ENCODE data around the gene ANO6. TPM values are rescaled to one million over a fixed set of nuclear protein-coding genes. Genes with fewer than 3 reads are reported as not detected.

The ANO6 gene
- total RNA-seq, 1 experiment from 2014 or later, result 46.8 TPM

DNA sequence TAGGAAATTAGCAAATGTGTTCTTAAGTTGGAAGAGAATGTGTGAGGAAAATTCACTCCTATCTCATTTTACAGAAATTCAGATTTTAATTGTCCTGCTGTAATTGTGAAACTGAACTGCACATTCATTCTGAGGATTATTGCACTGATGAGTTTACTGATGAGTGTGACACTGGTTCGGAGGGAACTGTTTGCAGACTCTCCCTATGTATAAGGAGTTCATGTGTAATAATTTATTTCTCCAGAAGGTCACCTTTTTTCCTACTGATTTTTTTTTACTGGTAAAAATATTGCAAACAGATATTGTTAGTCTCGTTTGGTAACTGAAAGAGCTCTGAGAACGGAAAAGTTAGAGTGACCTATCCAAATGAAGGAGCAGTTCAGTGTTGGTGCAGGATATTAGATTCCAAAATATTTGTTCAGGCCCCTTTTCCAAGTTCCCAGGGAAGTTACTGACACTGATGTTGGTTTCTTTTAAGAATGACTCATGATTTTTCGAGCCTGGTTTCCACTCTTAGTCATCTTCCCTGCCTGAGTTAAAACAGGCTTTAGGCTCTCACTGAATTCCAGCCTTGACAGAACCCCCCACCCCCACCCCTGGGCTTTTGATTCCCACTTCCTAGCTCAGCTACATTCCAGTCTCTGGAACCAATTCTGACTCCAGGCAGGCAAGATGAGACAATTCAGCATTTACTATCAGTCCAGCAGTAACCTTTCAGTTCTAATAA, 18.4 kb downstream of the ANO6 start:
- H3K9me3 Mint-ChIP-seq, result peaks cover 7% of the 10 kb centered on the region; the same call in 1 of the 2 replicates

More for the DNA sequence above, 18.4 kb downstream of the ANO6 start:
- Mint-ChIP-seq H3K27ac (peak overlapping the region; percentile 98), H3K36me3 (peaks cover 20% of the 10 kb centered on the region), H3K4me1 (peaks cover 73% of the 10 kb centered on the region), H3K4me3 (peak overlapping the region; percentile 51), H3K27me3 (ENCODE audit: low read depth) (no peaks in the 10 kb centered on the region)
- DNase-seq (ENCODE audit: low spot score) (no peak), ATAC-seq (peak; percentile 52)
- POLR2A ChIA-PET, result interaction anchor here (0.6 to 2.1 kb wide), 5 partner anchors 17 to 415 kb away, joined by 3 to 6 read pairs (median 4); no protein-coding TSS in a partner anchor
- TF ChIP-seq, protein P1, sequence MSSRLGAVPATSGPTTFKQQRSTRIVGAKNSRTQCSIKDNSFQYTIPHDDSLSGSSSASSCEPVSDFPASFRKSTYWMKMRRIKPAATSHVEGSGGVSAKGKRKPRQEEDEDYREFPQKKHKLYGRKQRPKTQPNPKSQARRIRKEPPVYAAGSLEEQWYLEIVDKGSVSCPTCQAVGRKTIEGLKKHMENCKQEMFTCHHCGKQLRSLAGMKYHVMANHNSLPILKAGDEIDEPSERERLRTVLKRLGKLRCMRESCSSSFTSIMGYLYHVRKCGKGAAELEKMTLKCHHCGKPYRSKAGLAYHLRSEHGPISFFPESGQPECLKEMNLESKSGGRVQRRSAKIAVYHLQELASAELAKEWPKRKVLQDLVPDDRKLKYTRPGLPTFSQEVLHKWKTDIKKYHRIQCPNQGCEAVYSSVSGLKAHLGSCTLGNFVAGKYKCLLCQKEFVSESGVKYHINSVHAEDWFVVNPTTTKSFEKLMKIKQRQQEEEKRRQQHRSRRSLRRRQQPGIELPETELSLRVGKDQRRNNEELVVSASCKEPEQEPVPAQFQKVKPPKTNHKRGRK (CRISPR knock-in tag; IDR thresholded peaks at IDR 0.05; ENCODE audit: borderline replicate concordance), result no peak
- no peak for TF ChIP-seq RELA (CRISPR knock-in tag; IDR thresholded peaks at IDR 0.05; ENCODE audit: borderline replicate concordance)
- TF ChIP-seq HMGA2 (CRISPR knock-in tag; IDR thresholded peaks at IDR 0.05), result no peak
- TF ChIP-seq, protein P2, sequence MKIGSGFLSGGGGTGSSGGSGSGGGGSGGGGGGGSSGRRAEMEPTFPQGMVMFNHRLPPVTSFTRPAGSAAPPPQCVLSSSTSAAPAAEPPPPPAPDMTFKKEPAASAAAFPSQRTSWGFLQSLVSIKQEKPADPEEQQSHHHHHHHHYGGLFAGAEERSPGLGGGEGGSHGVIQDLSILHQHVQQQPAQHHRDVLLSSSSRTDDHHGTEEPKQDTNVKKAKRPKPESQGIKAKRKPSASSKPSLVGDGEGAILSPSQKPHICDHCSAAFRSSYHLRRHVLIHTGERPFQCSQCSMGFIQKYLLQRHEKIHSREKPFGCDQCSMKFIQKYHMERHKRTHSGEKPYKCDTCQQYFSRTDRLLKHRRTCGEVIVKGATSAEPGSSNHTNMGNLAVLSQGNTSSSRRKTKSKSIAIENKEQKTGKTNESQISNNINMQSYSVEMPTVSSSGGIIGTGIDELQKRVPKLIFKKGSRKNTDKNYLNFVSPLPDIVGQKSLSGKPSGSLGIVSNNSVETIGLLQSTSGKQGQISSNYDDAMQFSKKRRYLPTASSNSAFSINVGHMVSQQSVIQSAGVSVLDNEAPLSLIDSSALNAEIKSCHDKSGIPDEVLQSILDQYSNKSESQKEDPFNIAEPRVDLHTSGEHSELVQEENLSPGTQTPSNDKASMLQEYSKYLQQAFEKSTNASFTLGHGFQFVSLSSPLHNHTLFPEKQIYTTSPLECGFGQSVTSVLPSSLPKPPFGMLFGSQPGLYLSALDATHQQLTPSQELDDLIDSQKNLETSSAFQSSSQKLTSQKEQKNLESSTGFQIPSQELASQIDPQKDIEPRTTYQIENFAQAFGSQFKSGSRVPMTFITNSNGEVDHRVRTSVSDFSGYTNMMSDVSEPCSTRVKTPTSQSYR (CRISPR knock-in tag; IDR thresholded peaks at IDR 0.05), result no peak
- TF ChIP-seq, protein P3, sequence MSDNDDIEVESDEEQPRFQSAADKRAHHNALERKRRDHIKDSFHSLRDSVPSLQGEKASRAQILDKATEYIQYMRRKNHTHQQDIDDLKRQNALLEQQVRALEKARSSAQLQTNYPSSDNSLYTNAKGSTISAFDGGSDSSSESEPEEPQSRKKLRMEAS (CRISPR knock-in tag; IDR thresholded peaks at IDR 0.05), result no peak
- TF ChIP-seq ATF3 (CRISPR knock-in tag; conservative IDR thresholded peaks at IDR 0.05), result no peak
- TF ChIP-seq JUN (CRISPR knock-in tag; IDR thresholded peaks at IDR 0.05), result no peak
- no peak for TF ChIP-seq NFE2L1 (CRISPR knock-in tag; IDR thresholded peaks at IDR 0.05)
- no peak for TF ChIP-seq ZNF317 (CRISPR knock-in tag; IDR thresholded peaks at IDR 0.05; ENCODE audit: borderline replicate concordance, low read depth)
- no peak for TF ChIP-seq JAZF1 (CRISPR knock-in tag; IDR thresholded peaks at IDR 0.05)
- no peak for TF ChIP-seq ZNF423 (CRISPR knock-in tag; IDR thresholded peaks at IDR 0.05)
- no peak for TF ChIP-seq TEAD1 (CRISPR knock-in tag; IDR thresholded peaks at IDR 0.05)
- no peak for TF ChIP-seq ARID4B (CRISPR knock-in tag; IDR thresholded peaks at IDR 0.05; ENCODE audit: borderline replicate concordance)
- TF ChIP-seq PRRX2 (CRISPR knock-in tag; IDR thresholded peaks at IDR 0.05), result no peak
- TF ChIP-seq FOXK1 (CRISPR knock-in tag; IDR thresholded peaks at IDR 0.05), result no peak
- no peak for TF ChIP-seq ZNF121 (CRISPR knock-in tag; IDR thresholded peaks at IDR 0.05)
- TF ChIP-seq, protein P4, sequence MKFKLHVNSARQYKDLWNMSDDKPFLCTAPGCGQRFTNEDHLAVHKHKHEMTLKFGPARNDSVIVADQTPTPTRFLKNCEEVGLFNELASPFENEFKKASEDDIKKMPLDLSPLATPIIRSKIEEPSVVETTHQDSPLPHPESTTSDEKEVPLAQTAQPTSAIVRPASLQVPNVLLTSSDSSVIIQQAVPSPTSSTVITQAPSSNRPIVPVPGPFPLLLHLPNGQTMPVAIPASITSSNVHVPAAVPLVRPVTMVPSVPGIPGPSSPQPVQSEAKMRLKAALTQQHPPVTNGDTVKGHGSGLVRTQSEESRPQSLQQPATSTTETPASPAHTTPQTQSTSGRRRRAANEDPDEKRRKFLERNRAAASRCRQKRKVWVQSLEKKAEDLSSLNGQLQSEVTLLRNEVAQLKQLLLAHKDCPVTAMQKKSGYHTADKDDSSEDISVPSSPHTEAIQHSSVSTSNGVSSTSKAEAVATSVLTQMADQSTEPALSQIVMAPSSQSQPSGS (CRISPR knock-in tag; IDR thresholded peaks at IDR 0.05; ENCODE audit: borderline replicate concordance, low read depth), result no peak
- no peak for TF ChIP-seq ZBTB21 (CRISPR knock-in tag; IDR thresholded peaks at IDR 0.05; ENCODE audit: borderline replicate concordance)
- CTCF ChIA-PET, result interaction anchor here (0.6 to 1.8 kb wide), 5 partner anchors 13 to 1226 kb away, joined by 3 to 6 read pairs (median 3); no protein-coding TSS in a partner anchor

All from WTC11 (cell line).